CD4-positive, CD25-positive, alpha-beta regulatory T cell (primary cell): ENCODE measurements around the gene SREK1. TPM values are rescaled to one million over a fixed set of nuclear protein-coding genes. Genes with fewer than 3 reads are reported as not detected.
A peak's percentile ranks its signal among the peaks of the same experiment; 100 is the strongest.

Source experiments
- ATAC-seq, 2 donors: fragments of 150-1000 bp; cut with Tn5 transposase; one replicate each; pipeline ENCODE4 v1.10.0; 2021; ENCODE audit warnings: low read depth in 2 of 2, moderate number of reproducible peaks in 2 of 2, moderate library complexity in 1 of 2
- DNase-seq, 3 donors: peaks; one replicate each; pipeline versions ENCODE4 v3.0.0 to v3.0.0-alpha.2; 2012 to 2022; ENCODE audit warnings: mixed read lengths in 1 of 3
- H3K27ac ChIP-seq: one replicate; pipeline ENCODE4 v1.7.0; 2013; ENCODE audit warnings: mild to moderate bottlenecking, low read length; ENCODE audit not compliant: insufficient read depth, poor library complexity, severe bottlenecking
- H3K27me3 ChIP-seq: one replicate; pipeline ENCODE4 v1.7.0; 2013; ENCODE audit warnings: low read length; ENCODE audit not compliant: control insufficient read depth, insufficient read depth
- H3K36me3 ChIP-seq: one replicate; pipeline ENCODE4 v1.7.0; 2013; ENCODE audit warnings: mild to moderate bottlenecking, low read length, moderate library complexity; ENCODE audit not compliant: control insufficient read depth, insufficient read depth
- H3K4me1 ChIP-seq: 2 replicates; pipeline ENCODE4 v1.7.0; 2013; ENCODE audit warnings: mild to moderate bottlenecking, low read length; ENCODE audit not compliant: insufficient read depth, control insufficient read depth, poor library complexity, severe bottlenecking
- H3K4me3 ChIP-seq: one replicate; pipeline ENCODE4 v1.7.0; 2013; ENCODE audit warnings: low read depth, mild to moderate bottlenecking, low read length, moderate library complexity
- H3K9me3 ChIP-seq, 2 experiments: 1 replicate in 1 of 2; 2 replicates in 1 of 2; pipeline ENCODE4 v1.7.0; 2013; ENCODE audit warnings: low read length in 2 of 2, mild to moderate bottlenecking in 1 of 2, moderate library complexity in 1 of 2; ENCODE audit not compliant: control insufficient read depth in 2 of 2
- H3K27ac Mint-ChIP-seq, 3 donors: one replicate each; pipeline ENCODE4 v1.8.0; 2020 to 2022; ENCODE audit warnings: mild to moderate bottlenecking in 3 of 3, mixed read lengths in 3 of 3, moderate library complexity in 2 of 3
- H3K27me3 Mint-ChIP-seq: one replicate; pipeline ENCODE4 v1.8.0; 2022; ENCODE audit warnings: mild to moderate bottlenecking, mixed read lengths
- H3K36me3 Mint-ChIP-seq: one replicate; pipeline ENCODE4 v1.8.0; 2020; ENCODE audit warnings: mixed read lengths
- H3K4me1 Mint-ChIP-seq, 4 donors: one replicate each; pipeline ENCODE4 v1.8.0; 2020 to 2022; ENCODE audit warnings: mixed read lengths in 4 of 4, mild to moderate bottlenecking in 1 of 4
- H3K4me3 Mint-ChIP-seq, 4 donors: one replicate each; pipeline ENCODE4 v1.8.0; 2020 to 2022; ENCODE audit warnings: mild to moderate bottlenecking in 4 of 4, mixed read lengths in 4 of 4, moderate library complexity in 3 of 4
- H3K9me3 Mint-ChIP-seq, 7 donors: one replicate each; pipeline ENCODE4 v1.8.0; 2020 to 2022; ENCODE audit warnings: mixed read lengths in 7 of 7, mild to moderate bottlenecking in 3 of 7, moderate library complexity in 2 of 7
- polyA plus RNA-seq, 4 donors: library from polyadenylated mRNA; unstranded; fragments of 300-500 nt; fragmentation: Illumina TruSeq; gene quantifications; one replicate each; pipeline ENCODE4 v1.2.3, GENCODE V29; 2021
- total RNA-seq: library from RNA; stranded (reverse); gene quantifications from one replicate; pipeline ENCODE4 v1.2.3, GENCODE V29; 2022

SREK1 gene
- total and polyA plus RNA-seq, 5 donors from 2014 or later: 14.8 to 160 (median 19.5) TPM

DNA sequence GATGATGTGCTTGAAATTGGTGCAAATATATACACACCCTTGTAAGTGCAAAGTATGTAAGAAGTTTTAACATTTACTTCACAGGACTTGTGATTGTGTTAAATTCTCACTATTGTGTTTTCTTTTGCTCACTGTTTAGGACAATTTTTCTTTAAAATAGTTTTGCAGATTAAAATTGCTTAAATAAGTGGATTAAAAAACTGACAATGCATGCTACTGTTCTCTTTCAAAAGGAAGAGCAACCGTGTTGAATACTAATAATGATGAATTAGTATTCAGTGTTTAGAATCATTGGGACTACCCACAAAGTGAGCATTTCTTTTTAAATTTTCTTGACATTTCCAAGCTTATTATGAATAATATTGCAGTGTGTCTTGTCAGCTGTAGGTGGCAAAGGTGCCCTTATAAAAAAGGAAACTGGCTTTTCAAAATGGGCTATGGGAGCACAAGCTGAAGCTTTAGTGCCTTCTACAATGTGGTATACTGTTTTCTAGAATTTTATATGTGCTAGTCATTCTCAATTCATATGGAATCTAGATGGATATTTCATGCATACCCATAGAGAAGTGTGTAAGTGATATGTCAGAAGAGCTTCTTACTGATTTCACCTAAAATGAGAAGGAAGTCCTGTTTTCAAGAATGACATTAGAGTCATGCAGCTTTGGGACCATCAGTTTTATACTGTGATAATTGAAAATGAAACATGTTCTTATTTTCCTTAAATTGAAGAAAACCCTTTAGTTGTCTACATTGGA, 35.4 kb downstream of the SREK1 start:
- H3K27me3 ChIP-seq: no peaks in the 10 kb centered on the region
- no peaks in the 10 kb centered on the region for H3K4me1 ChIP-seq
- Mint-ChIP-seq H3K4me1 (peaks cover 2 to 27% (median 14%) of the 10 kb centered on the region in 4 donors), H3K27me3 (no peaks in the 10 kb centered on the region), H3K4me3 (no peak overlapping the region), H3K36me3 (peaks cover 43% of the 10 kb centered on the region), H3K9me3 (no peaks in the 10 kb centered on the region), H3K27ac (peak overlapping the region in 1 of 3 donors; percentile 26)
- no peak overlapping the region for H3K4me3 ChIP-seq
- peaks cover 57% of the 10 kb centered on the region for H3K36me3 ChIP-seq
- DNase-seq (no peak), ATAC-seq (no peak)
- H3K27ac ChIP-seq: no peak overlapping the region
- H3K9me3 ChIP-seq: no peaks in the 10 kb centered on the region

DNA sequence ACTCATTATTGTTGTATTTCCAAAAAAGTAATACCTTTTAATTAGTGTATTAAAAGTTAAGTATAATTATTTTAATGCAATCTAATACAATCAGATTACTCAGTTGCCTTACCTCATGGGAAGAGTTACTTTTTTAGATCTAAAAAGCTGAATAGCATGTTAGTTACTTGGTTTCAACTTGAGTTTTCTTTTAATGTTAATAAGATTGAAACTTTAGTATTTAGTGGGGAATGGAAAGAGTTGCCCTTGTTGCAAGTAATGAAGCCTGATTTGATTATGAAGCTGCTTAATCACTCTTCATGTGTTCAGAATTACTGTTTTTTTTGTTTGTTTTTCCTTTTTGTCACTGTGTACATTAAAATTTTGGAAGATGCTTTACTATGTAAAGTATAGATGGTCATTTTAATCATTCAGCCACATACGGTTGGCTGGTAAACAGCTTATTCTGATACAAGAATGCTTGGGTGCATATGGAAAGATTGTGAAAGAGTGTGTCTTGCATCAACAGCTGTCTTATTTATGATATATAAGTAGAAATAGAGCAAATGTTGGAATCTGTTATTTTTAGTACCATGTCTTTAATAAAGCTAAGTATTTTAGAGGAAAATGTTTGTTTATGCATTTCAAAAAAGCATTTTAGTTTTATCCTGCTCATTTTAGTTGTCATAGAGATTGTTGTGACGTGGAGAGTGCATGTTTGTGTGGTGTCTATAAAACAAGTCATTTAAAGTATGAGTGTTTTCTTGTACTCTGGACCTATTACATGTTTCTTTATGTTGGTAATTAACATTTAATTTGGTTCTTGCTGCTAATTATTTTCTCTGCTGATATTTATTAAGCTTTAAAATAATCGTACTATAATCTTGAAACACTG, 36.4 kb downstream of the SREK1 start:
- no peaks in the 10 kb centered on the region for H3K9me3 Mint-ChIP-seq
- peaks cover 47% of the 10 kb centered on the region for H3K36me3 ChIP-seq
- H3K4me3 ChIP-seq: no peak overlapping the region
- peaks cover 2 to 24% (median 7%) of the 10 kb centered on the region in 4 donors for H3K4me1 Mint-ChIP-seq
- no peak overlapping the region for H3K27ac ChIP-seq
- H3K36me3 Mint-ChIP-seq: peaks cover 40% of the 10 kb centered on the region
- H3K27me3 ChIP-seq: no peaks in the 10 kb centered on the region
- no peak for ATAC-seq
- H3K4me3 Mint-ChIP-seq: no peak overlapping the region
- no peaks in the 10 kb centered on the region for H3K27me3 Mint-ChIP-seq
- H3K9me3 ChIP-seq: no peaks in the 10 kb centered on the region
- no peaks in the 10 kb centered on the region for H3K4me1 ChIP-seq
- DNase-seq: no peak
- peak overlapping the region in 2 of 3 donors; percentile 55 to 67 for H3K27ac Mint-ChIP-seq

DNA sequence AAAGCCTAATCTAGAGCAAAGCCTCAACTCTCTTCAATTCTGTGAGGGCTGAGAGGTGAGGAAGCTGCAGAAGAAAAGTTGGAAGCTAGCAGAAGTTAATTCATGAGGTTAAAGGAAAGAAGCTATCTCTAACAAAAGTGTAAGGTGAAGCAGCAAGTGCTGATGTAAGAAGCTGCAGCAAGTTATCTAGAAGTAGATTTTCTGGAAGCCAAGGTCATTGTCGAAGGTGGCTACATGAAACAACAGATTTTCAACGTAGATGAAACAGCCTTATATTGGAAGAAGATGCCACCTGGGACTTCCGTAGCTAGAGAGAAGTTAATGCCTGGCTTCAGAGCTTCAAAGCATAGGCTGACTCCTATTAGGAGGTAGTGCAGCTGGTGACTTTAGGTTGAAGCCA, 42.0 kb downstream of the SREK1 start:
- Histone ChIP-seq H3K36me3 (peaks cover 2% of the 10 kb centered on the region), H3K4me3 (no peak overlapping the region), H3K27me3 (no peaks in the 10 kb centered on the region), H3K4me1 (no peaks in the 10 kb centered on the region), H3K9me3 (no peaks in the 10 kb centered on the region), H3K27ac (no peak overlapping the region)
- Mint-ChIP-seq H3K4me3 (no peak overlapping the region), H3K9me3 (no peaks in the 10 kb centered on the region), H3K27me3 (no peaks in the 10 kb centered on the region), H3K4me1 (peaks cover 0 to 2% (median 0%) of the 10 kb centered on the region in 4 donors), H3K36me3 (peaks cover 16% of the 10 kb centered on the region), H3K27ac (no peak overlapping the region)
- ATAC-seq (no peak), DNase-seq (no peak)

DNA sequence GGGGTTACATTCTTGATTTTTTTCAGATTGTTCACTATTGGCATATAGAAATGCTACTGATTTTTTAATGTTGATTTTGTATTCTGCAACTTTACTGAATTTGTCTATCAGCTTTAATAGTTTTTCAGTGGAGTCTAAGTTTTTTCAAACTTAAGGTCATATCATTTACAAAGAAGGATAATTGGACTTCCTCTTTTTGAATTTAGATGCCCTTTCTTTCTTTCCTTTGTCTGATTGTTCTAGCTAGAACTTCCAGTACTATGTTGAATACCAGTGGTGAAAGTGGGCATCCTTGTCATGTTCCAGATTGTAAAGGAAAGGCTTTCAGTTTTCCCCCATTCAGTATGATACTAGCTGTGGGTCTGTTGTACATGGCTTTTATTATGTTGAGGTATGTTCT, 49.3 kb downstream of the SREK1 start:
- peaks cover 5% of the 10 kb centered on the region for H3K36me3 Mint-ChIP-seq
- no peak overlapping the region for H3K27ac Mint-ChIP-seq
- no peak overlapping the region for H3K4me3 ChIP-seq
- no peak overlapping the region for H3K27ac ChIP-seq
- H3K9me3 ChIP-seq: no peaks in the 10 kb centered on the region
- no peak for DNase-seq
- no peaks in the 10 kb centered on the region for H3K27me3 Mint-ChIP-seq
- no peak for ATAC-seq
- no peaks in the 10 kb centered on the region for H3K9me3 Mint-ChIP-seq
- no peak overlapping the region for H3K4me3 Mint-ChIP-seq
- H3K4me1 Mint-ChIP-seq: no peaks in the 10 kb centered on the region
- no peaks in the 10 kb centered on the region for H3K36me3 ChIP-seq
- H3K27me3 ChIP-seq: no peaks in the 10 kb centered on the region
- no peaks in the 10 kb centered on the region for H3K4me1 ChIP-seq

DNA sequence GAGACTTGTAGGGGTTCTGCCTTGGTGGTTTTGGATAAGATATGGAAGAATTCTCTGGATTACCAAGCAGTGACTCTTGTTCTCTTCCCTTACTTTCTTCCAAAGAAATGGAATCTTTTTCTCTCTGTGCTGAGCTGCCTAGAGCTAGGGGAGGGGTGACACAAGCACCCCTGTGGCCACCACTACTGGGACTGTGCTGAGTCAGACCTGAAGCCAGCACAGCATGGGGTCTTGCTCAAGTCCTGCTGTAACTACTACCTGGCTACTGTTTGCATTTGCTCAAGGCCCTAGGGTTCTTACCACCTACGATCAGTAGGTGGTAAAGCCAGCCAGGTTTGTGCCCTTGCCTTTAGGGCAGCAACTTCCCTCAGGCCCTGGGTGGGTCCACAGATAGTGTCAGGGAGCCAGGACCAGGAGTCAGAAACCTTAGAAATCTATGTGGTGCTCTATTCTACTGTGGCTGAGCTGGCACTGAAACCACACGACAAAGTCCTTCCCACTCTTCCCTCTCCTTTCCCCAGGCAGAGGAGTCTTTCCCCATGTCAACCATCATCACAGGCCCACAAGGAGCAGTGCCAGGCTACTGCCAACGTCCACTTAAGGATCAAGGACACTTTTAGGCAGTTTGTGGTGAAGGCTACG, 53.8 kb downstream of the SREK1 start:
- H3K27me3 Mint-ChIP-seq: no peaks in the 10 kb centered on the region
- H3K9me3 Mint-ChIP-seq: peaks cover 0 to 4% (median 0%) of the 10 kb centered on the region in 7 donors
- DNase-seq: no peak
- no peak overlapping the region for H3K27ac Mint-ChIP-seq
- Histone ChIP-seq H3K36me3 (no peaks in the 10 kb centered on the region), H3K27ac (no peak overlapping the region), H3K27me3 (no peaks in the 10 kb centered on the region), H3K4me3 (no peak overlapping the region), H3K9me3 (no peaks in the 10 kb centered on the region), H3K4me1 (no peaks in the 10 kb centered on the region)
- no peaks in the 10 kb centered on the region for H3K4me1 Mint-ChIP-seq
- H3K4me3 Mint-ChIP-seq: no peak overlapping the region
- no peak for ATAC-seq
- H3K36me3 Mint-ChIP-seq: peaks cover 5% of the 10 kb centered on the region

DNA sequence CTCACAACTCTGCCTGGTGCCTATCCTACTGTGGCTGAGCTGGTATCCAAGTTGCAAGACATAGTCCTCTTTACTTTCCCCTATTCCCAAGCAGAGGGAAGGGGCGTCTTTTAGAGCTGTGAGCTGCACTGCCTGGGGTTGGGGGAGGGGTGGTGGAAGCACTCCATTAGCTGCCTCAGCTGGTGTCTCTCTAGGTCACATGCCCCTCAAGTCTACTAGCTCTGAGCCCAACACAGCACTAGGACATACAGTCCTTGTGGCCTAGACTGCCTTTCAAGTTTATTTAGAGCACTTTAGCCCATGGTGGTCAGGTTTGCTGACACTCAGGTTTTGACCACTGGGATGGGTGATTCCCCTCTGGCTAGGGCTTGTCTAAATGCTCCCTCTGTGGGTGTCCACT, 54.7 kb downstream of the SREK1 start:
- no peak for ATAC-seq
- Histone ChIP-seq H3K36me3 (no peaks in the 10 kb centered on the region), H3K4me3 (no peak overlapping the region), H3K4me1 (no peaks in the 10 kb centered on the region), H3K9me3 (no peaks in the 10 kb centered on the region), H3K27ac (no peak overlapping the region), H3K27me3 (no peaks in the 10 kb centered on the region)
- Mint-ChIP-seq H3K4me1 (no peaks in the 10 kb centered on the region), H3K9me3 (peaks cover 0 to 4% (median 0%) of the 10 kb centered on the region in 7 donors), H3K27ac (no peak overlapping the region), H3K36me3 (peaks cover 5% of the 10 kb centered on the region), H3K27me3 (no peaks in the 10 kb centered on the region), H3K4me3 (no peak overlapping the region)
- no peak for DNase-seq

DNA sequence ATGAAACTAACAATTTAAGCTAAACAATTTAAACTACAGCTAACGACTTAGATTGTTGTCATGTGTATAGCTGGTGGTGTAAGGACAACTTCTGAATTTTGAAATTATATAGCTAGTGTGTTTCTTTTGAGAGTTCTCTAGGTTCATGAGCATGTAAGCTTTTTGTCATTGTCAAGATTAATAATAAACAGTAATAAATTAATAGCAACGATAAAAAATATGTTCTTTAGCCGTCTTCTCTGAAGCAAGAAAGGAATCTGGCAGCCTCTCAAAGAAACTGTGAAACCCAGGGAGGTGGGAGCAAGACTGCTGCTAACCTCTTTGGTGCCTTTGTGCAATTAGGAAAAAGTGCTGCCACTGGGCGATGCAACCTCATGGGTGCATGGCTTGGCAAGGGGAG, 59.4 kb downstream of the SREK1 start:
- no peaks in the 10 kb centered on the region for H3K4me1 Mint-ChIP-seq
- ATAC-seq: no peak

More for the DNA sequence above, 59.4 kb downstream of the SREK1 start:
- H3K27me3 ChIP-seq: no peaks in the 10 kb centered on the region
- H3K9me3 ChIP-seq: no peaks in the 10 kb centered on the region
- no peaks in the 10 kb centered on the region for H3K27me3 Mint-ChIP-seq
- peaks cover 0 to 5% (median 0%) of the 10 kb centered on the region in 7 donors for H3K9me3 Mint-ChIP-seq
- H3K27ac Mint-ChIP-seq: no peak overlapping the region
- no peak overlapping the region for H3K4me3 Mint-ChIP-seq
- H3K4me3 ChIP-seq: no peak overlapping the region
- H3K36me3 Mint-ChIP-seq: no peaks in the 10 kb centered on the region
- DNase-seq: no peak
- H3K36me3 ChIP-seq: no peaks in the 10 kb centered on the region
- H3K27ac ChIP-seq: no peak overlapping the region
- no peaks in the 10 kb centered on the region for H3K4me1 ChIP-seq
